SHP77 treated with DMSO at 0.1 percent for 48 hours (cell line): ENCODE measurements around the gene MYH7B.

ENCODE experiments used
- DNase-seq: peaks from one replicate; lab custom pipeline; 2025; lab: John Stamatoyannopoulos, UW

The MYH7B gene

DNA sequence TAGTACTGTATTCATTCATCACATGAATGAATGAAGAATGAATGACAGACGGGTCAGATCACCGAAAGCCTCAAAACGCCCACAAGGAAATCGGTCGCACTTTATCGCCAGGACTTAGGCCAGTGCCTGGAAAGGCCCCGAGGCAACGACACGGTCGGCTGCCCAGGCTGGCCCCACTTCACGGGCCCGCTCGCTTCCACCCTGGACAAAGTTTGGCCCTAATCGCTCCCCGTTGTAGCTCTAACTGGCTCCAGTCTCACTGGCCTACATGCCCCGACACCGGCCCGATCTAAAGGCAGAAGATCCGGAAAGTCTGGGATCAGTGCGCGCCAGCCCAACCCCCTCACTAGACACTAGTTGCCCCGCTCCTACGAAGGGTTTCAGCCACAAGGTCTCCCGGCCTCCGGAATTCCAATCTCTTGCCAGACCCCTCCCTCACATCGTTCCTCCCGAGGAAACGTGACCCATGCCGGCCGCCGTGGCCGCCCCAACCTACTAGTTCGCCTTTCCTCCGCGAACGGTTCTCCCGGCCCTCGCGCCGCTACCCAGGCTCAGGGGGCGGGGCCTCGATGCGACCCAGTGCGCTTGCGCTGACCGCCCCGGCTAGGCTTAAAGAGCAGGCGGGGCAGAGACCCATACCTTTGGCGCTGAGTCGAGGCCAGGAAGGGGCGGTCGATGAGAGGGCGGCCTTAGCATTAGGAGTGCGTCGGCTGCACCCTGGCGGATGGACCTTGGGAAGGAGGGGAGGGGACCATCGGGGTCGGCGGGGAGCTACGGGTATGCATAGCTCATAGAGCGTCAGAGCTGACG is at the start of gene MYH7B, which contains the start of gene GSS:
MYH7B (plus strand) TSS at position 638 of the 810 bp plus-strand sequence. CDS start 22,138 bp downstream, outside the sequence.
GSS (minus strand) TSS at position 576 of the 810 bp plus-strand sequence. CDS start 3,954 bp downstream, outside the sequence.
- DNase-seq, result peak; percentile 90

DNA sequence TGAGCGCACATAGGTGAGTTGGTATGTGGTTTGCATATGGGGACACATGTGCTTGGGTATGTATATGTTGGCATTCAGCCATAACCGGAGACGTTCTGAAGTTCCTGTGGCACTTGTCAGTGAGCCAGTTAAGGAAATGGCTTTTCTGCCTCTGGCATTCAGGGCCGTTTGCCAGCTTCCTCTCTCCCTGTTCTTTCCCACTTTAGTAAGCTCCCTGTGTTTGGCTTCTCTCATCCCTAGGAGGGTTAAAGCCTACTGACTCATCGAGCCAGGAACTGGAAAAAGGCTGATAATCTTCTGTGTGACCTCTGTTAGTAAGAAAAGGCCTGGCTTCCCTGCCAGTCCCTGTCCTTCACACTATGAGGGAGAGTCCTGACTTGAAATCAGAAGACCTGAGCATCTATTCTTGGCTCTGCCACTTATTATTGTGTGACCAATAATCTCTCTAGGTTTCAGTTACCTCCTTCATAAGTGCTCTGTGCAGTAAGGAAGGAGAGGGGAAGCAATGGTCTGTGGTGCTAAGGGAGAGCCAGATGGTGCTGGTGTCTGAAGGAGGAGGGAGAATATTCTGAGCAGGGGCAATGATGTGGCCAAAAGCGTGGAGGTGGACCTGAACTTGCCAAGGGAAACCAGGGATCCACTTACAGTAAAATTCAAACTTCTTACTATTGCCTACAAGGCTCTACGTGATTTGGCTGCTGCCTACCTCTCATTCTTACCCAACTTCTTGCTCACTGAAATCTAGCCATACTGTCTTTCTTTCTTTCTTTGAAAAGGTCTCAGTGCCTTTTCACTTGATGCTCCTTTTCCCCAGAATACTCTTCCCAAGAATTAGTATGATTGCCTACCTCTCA is 47.8 kb upstream of the MYH7B start:
- DNase-seq, result peak; percentile 9

DNA sequence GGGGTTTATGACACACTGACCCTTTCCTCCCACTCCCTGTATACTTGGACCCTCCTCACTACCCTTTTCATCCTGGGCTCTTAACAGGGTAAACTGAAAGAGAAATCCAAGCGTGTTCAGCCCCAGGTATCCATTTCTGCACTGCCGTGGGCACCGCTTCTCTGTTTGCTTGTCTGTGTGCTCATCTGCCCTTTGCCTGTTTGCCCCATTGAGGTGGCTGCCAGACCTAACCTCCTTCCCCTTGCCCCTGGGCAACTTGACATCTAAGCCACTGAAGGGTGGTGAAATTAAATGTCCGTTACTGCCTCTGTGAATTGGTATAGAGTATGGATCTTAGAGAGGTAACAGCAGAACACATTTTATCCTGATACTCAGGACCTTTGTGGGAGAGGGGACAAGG is 40.5 kb upstream of the MYH7B start:
- DNase-seq, result no peak

DNA sequence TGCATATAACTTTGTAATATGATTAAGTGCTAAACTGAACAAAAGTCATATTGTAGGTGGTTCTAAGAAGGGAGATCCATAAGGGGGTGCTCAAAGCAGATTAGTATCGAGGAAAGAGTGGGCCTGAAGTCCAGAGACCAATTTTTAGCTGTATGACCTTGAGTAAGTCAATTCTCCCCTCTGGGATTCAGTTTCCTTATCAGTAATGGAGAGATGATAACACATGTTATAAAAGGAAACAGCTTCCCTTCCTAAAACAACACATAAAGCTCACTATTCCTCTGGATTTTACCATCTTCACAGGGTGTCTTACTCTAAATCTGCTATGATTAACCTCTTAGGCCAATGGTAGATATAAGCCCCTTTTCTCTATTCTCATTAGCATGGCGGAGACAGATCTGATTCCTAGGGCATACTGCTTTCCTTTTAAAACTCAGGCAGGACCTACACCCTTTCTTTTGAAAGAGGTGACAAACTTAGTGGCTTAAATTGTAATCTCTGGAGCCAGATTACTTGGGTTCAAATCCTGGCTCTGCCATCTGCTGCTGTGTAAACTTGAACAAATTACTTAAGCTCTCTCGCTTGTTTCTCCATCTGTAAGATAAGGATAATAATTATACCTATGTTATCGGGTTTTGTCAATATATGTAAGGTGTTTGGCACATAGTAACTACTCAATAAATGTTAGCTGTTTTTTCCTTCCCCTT is 39.8 kb upstream of the MYH7B start:
- DNase-seq, result no peak

DNA sequence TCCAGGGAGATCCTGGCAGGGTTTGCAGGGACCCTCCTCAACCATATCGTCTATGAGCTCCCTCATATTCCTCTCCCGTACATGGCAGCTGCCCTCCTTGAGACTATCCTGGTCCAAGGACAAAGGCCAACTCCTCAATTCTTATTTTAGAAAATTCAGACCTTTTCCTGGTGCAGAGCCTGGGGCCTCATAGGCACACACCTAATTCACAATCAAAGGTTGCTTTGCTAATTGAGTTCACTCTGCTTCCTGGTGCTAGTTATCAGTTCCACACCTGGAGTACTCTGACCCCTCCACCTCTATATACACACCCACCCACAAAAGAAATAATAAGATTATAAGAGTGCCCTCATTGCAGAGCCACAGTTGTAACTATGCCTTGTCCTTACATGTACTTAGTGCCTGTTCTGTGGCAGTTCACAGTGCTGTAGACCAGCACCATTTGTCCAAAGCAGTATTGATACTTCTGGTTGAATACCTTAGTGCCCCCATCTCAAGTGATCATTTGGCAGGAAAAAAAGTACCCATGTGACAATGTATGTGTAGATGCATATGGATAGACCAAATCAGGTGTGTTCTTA is 38.8 kb upstream of the MYH7B start:
- DNase-seq, result no peak

DNA sequence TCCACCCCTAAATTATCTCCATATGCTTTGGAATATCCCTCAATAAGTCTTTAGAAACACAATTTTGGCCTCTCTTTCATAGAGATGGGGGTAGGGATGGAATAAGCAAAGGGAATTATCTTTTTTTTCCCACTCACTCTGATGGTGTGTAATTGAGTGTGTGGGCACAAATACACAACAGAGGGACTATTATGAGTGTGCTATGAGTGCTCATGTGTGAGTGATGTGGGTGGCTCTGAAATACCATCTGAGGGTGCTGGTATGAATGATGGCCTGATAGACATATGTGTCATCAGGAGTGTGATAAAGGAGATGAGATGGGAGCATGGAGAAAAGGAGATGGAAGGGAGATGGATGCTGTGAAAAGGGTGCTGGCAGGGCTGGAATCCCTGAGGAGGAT is 35.6 kb upstream of the MYH7B start:
- no peak for DNase-seq

DNA sequence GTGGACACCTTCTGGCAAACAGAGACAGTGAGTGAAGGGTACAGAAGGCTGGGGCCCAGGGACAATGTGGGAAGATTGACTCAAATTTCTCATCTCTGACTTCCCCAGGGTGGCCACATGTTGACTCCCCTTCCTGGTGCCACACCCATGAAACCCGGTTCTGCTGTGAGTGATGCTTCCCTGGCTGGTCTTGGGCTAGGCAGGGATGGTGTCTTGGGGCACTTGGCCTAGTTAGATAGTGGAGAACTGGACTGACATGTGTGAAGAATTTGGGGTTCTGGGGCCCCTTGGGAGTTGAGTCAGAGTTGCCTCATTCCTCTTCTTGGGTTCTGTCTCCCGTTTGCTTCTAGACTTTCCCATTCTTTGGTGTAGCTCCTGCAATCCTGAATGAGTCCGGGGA is 34.2 kb upstream of the MYH7B start:
- no peak for DNase-seq

DNA sequence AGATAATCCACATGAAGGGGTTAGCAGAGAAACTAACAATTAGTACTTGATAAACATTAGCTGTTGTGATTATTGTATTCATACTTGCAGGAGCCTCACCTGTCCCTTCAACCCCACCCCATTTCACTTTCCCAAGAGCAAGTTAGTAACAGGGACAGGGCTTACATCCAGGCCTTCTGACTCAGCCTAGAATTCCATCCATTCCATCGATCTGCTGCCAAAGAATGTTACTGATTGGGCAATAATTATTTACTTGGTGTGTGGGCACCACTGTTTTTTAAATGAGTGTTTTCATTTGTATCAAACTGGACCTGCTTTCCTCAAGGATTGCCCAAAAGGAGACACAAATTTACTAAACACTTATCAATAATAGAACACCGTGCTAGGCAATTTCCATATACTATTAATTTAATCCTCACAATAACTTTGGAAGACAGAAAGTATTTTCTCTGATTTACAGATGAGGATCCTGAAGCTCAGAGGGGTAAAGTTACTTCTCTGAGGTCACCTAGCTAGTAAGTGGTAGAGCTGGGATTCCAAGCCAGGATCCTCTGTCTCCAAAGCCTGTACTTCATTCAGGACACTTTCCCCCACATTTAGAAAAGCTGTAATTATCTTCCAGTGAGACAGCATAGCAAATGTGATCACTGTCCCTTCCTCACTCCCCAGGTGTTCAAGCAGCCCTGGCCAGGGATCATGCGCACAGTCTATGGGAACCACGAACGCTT is 32.9 kb upstream of the MYH7B start:
- no peak for DNase-seq

DNA sequence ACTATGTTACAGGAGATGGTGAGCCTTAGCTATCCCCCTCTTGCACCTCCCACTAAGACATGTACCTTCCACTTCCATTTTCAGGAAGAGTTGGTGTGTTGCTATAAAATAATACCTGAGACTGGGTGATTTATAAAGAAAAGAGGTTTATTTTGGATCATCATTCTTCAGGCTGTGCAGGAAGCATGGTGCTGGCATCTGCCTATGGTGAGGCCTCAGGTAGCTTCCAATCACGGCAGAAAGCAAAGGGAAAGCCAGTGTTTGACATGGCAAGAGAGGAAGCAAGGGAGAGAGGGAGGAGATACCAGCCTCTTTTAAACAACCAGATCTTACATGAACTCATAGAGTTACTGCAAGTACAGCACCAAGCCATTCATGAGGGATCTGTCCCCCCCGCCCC is 32.3 kb upstream of the MYH7B start:
- no peak for DNase-seq

DNA sequence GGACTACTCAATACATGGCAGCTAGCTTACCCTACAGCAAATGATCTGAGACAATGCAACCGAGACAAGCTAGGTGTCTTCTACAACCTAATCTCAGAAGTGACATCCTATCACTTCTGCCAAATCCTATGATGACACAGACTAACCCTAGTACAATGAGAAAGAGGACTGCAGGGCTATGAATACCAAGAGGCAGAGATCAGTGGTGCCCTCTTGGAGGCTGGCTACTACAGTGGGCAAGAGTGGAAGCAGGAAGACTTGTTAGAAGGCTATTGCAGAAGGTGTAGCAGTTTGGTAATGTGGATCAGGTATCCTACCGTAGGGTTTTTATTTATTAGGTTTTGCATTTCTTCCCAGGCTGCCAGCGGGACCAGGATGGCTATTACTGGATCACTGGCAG is 30.3 kb upstream of the MYH7B start:
- no peak for DNase-seq

DNA sequence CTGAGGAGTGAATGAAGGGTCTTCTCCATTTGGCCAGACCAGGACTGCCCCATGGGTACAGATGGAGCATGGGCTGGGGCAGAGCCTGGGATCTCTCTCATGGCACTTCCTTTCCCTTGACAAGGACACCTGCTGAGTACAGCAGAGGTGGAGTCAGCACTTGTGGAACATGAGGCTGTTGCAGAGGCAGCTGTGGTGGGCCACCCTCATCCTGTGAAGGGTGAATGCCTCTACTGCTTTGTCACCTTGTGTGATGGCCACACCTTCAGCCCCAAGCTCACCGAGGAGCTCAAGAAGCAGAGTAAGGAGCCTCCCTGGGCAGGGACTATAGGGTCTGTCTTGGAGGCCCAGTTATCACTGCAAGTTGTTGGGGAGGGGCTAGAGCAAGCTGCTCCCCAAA is 29.7 kb upstream of the MYH7B start:
- DNase-seq, result no peak

DNA sequence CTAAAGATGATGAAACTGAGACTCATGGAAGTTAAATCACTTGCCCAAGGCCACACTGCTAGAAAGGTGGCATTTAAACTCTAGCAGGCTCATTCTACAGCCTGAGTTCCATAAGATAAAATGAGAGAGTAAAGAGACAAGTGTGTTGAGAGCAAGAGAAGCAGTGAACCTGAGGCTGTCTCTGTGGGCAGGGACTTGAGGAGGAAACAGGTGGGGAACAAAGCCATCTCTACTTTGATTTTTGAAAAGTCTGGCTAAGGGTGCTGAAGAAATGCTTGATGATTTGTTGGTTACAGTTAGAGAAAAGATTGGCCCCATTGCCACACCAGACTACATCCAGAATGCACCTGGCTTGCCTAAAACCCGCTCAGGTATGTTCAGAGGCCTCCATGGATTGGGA is 29.1 kb upstream of the MYH7B start:
- DNase-seq, result no peak

DNA sequence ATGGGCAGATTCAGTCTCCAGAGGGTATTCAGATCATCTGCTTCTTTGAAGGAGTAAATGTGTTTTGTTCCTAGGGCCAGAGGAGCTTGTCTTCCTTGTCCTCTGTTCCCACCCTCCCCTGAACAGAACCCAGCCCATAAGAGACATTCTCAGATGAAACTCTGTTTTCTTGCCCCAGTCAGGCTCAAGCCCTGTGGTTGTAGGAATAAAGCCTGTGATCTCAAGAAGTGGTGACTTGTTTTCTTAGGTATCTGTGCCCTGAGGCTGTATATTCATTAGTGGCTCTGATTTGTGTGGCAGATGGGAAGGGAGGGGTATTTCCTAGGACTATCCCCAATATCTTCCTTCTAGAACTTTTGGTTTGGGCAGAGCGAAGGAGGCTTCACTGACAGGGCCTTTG is 27.9 kb upstream of the MYH7B start:
- no peak for DNase-seq

DNA sequence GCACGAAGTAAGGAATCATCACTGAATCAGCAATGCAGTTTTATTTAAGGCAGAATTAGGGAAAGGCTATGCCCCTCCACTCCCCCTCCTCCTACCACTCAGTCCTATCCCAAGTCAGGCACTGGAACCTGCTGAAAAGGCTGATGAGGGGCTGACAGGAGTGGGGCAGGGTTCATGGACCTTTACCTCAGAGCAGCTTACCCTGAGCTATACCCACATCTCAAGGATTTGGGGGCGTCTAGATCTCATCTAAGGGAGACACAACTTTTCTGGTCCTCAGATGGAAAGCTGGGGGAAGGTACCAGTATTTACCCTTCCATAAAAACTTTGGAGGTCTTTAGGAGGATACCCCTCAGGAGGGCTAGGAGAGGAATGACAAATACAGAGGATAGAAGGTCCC is 27.3 kb upstream of the MYH7B start:
- no peak for DNase-seq

DNA sequence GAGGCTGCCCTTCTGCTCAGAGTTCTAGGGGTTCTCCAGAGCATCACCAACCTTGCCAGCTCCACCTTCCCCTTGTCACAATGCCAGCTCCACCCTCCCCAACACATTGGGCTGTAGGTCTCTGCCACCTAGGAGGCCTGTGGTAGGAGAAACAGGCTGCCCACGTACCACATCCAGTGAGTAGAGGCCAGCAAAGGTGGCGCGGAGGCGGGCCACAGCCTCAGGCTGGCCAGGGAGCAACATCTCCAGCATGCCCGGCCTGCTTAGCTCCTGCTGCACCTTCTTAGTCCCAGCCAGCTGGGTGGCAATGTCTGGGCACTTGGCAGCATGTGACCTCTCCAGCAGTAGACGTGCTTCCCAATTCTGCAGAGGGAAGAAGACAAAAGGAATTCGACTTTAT is 23.9 kb upstream of the MYH7B start:
- no peak for DNase-seq

DNA sequence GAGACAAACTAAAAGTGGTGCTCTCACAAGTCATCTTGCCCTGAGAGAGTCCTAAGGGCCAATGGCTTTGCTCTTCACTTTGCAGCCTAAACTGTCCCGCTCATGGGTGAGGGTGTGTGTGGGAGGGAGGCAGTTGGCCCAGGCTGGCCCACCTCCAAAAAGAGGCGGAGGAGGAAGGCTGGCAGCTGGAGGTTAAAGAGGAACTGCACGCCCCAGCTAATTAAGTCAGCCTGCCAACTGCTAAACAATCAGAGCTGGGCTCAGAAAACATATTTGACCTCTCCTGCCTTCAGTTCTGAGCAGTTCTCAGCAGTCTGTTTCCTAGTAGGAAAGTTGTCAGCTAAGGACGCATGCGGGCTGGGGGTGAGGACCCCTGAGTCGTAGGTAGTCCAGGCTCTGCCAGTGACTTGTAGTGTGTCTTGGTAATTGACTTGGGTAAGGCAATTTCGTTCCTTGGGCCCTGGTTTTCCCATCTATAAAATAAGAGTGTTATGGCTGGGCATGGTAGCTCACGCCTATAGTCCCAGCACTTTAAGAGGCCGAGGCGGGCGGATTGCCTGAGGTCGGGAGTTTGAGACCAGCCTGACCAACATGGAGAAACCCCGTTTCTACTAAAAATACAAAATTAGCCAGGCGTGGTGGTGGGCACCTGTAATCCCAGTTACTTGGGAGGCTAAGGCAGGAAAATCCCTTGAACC is 17.1 kb upstream of the MYH7B start:
- no peak for DNase-seq

DNA sequence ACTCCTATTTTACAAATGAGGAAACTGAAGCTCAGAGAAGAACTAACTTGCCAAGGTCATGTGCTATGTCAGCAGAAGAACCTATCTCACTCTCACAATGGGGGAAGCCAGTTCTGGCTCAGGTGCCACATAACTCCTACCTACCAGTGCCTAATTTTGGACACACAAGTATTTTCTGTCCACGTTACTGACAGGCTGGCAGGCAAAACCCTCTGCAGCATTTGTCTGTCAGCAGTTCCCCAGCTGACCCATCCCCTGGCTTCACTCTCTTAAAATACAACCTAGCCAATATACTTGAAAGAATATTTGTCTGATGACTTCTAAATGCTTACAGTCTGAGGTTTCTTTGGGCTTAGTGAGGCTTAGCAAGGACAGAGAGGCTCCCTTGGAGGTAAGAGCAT is 15.6 kb upstream of the MYH7B start:
- no peak for DNase-seq

DNA sequence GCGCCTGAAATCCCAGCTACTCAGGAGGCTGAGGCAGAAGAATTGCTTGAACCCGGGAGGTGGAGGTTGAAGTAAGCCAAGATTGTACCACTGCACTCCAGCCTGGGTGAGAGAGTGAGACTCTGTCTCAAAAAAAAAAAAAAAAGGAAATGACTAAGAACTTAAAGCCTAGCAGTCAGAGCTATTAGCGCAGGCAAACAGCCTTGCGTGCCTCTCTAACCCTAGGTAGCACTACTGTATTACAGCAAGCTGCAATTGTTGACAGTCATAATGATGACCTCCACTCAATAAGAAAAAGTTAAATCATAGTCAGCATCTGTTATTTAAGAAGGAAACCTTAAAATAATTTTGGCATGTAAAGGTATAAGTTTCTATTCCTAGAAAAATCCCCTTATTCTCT is 14.4 kb upstream of the MYH7B start:
- no peak for DNase-seq

DNA sequence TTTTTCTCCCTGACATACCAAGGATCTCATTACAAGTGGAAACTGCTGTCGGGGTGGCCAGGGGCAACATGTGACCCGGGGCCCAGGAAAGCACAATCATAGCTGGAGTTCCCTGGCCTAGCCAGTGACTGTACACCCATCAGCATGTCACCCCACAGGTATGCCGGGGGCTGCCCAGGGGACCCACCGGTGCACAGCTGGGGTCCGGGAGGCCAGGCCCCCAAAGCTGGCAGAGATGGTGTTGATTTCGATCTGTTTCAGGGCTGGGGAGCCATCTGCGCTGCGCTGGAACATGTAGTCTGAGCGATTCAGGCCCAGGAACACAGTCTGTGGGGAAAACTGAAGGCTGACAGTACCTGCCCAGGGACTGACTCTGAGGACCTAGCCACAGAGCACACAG is 13.4 kb upstream of the MYH7B start:
- DNase-seq, result no peak

DNA sequence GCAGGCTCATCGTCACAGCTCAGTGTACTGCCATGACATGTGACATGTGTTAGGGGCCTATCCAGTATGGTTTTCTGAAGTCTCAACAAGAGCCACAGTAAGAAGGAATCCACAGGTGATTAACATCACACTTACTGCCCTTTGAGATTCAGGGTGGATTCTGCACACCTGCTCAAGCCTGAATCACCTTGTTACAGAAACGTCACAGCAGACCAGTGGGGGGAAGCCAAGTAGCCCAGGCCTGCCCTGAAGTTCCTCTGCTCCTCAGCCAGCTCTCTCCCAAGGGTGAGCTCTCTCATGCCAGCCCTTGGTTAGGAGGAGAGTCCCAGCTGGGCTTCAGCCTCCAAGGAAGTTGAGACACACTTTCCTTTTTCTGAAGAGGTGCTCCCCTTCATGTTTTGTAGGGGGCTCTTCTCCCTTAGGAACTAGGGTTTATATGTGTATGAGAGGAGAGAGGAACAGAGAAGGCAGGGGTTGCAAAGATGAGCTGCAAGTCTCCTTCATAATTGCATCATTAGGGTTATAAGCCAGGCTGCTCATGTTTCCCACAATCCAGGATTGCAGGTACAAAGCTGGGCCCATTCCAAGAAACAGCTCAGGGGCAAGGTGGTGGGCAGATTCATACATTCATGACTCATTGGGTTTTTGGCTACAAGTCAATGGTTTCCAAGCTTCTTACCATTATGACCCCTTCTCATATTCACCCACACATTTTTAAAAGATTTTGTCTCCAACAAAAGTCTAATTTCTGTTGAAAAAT is 11.7 kb upstream of the MYH7B start:
- DNase-seq, result no peak
